ENCODE results near the gene CPLANE1.

- TF ChIP-seq EP300 (IDR thresholded peaks at IDR 0.05; ENCODE audit: borderline replicate concordance in 1 of 2, control insufficient read depth in 1 of 2, low read depth in 2 of 2, low read length in 2 of 2): no peak
- no peak for TF ChIP-seq RAD21 (IDR thresholded peaks at IDR 0.05; ENCODE audit: insufficient read depth, low read depth, low read length)
- TF ChIP-seq CREB1 (IDR thresholded peaks at IDR 0.05; ENCODE audit: low read depth): no peak
- TF ChIP-seq CTCF (IDR thresholded peaks at IDR 0.05 in 2 of 3, conservative IDR thresholded peaks at IDR 0.05 in 1 of 3; ENCODE audit: control insufficient read depth in 2 of 3, extremely low read depth in 1 of 3, insufficient read depth in 1 of 3, low read depth in 3 of 3, low read length in 3 of 3): no peak
- TF ChIP-seq ATF3 (IDR thresholded peaks at IDR 0.05; ENCODE audit: borderline replicate concordance, extremely low read depth, low read depth, low read length): no peak
- TF ChIP-seq POLR2A (IDR thresholded peaks at IDR 0.05; ENCODE audit: low read depth, low read length): no peak
- TF ChIP-seq POLR2AphosphoS5 (IDR thresholded peaks at IDR 0.05; ENCODE audit: low read length): no peak
Measured at GRCh38 chr5:37275511-37275910, 26.3 kb upstream of the CPLANE1 start.
